BE2C (cell line): ENCODE results near the gene MCHR1.

Experiments
- DNase-seq: peaks from one replicate; pipeline ENCODE4 v3.0.0-alpha.2; 2020
- H3K27me3 ChIP-seq: fragments of 250-450 bp; sonication (Bioruptor Pico); 2 replicates; pipeline ENCODE4 v1.5.1; 2020; ENCODE audit warnings: mild to moderate bottlenecking
- H3K36me3 ChIP-seq: fragments of 250-450 bp; sonication (Bioruptor Pico); 2 replicates; pipeline ENCODE4 v1.5.1; 2020; ENCODE audit warnings: mild to moderate bottlenecking
- H3K4me1 ChIP-seq: fragments of 250-450 bp; sonication (Bioruptor Pico); 2 replicates; pipeline ENCODE4 v1.5.1; 2020
- H3K4me3 ChIP-seq: 2 replicates; pipeline ENCODE4 v1.5.1; 2011; ENCODE audit warnings: low read depth, low read length
- H3K9me3 ChIP-seq: fragments of 250-450 bp; sonication (Bioruptor Pico); 2 replicates; pipeline ENCODE4 v1.5.1; 2020
- CTCF ChIP-seq: IDR thresholded peaks from 2 replicates; pipeline ENCODE4 v1.5.1; 2012; ENCODE audit warnings: mild to moderate bottlenecking, low read depth, low read length

The MCHR1 gene

DNA sequence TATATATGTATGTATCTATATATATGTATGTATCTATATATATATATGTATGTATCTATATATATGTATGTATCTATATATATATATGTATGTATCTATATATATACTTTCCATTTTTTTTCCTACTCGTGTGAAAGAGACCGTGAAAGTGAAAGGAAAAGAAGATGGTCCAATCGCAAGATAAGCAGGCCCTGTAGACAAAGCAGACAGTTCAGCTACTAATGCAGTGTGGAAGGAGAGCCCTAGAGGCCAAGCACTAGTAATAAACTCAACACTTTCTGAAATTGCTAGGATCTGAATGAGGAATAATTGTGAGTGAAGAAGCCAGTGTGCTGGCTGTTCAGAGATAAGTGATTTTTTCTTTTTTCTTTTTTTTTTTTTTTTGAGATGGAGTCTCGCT lies 47.2 kb downstream of the MCHR1 start:
- no peaks in the 10 kb centered on the region for H3K36me3 ChIP-seq
- peaks cover 3% of the 10 kb centered on the region; the same call in 1 of the 2 replicates for H3K4me1 ChIP-seq
- no peak overlapping the region for H3K4me3 ChIP-seq
- DNase-seq = no peak
- H3K27me3 ChIP-seq = no peaks in the 10 kb centered on the region
- TF ChIP-seq CTCF = 0 out of 2 replicates have a peak, but pooled peaks have one; percentile 6
- no peaks in the 10 kb centered on the region for H3K9me3 ChIP-seq

GRCh38 chr22:40727070-40727963 lies 48.0 kb downstream of the MCHR1 start:
- Histone ChIP-seq H3K4me1 (no peaks in the 10 kb centered on the region; the same call in 1 of the 2 replicates), H3K9me3 (no peaks in the 10 kb centered on the region), H3K4me3 (no peak overlapping the region), H3K27me3 (no peaks in the 10 kb centered on the region), H3K36me3 (no peaks in the 10 kb centered on the region)
- no peak for DNase-seq
- no peak for TF ChIP-seq CTCF

DNA sequence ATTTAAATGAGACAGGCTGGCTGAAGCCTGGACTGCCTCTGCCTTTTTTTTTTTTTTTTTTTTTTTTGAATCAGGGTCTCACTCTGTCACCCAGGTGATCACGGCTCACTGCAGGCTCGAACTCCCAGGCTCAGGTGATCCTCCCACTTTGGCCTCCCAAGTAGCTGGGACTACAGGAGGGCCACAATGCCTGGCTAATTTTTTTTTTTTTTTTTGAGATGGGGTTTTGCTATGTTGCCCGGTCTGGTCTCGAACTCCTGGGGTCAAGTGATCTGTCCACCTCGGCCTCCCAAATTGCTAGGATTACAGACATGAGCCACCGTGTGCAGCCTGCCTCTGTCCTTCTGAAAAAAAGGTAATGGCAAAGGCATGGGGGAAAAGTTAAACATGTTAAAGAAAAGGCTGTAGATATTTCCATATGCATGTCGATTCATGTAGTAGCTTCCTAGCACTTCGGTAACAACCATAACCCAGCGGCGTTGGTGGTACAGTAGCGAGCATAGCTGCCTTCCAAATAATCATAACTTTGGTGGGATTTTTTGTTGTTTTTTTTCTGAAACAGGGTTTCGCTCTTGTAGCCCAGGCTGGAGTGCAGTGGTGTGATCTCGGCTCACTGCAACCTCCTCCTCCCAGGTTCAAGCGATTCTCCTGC lies 48.8 kb downstream of the MCHR1 start:
- Histone ChIP-seq H3K9me3 (no peaks in the 10 kb centered on the region), H3K27me3 (no peaks in the 10 kb centered on the region), H3K36me3 (no peaks in the 10 kb centered on the region), H3K4me3 (no peak overlapping the region), H3K4me1 (peaks cover 4% of the 10 kb centered on the region; the same call in 1 of the 2 replicates)
- TF ChIP-seq CTCF = no peak
- no peak for DNase-seq

GRCh38 chr22:40728731-40729189 lies 49.5 kb downstream of the MCHR1 start:
- Histone ChIP-seq H3K27me3 (no peaks in the 10 kb centered on the region), H3K4me1 (peaks cover 4% of the 10 kb centered on the region; the same call in 1 of the 2 replicates), H3K4me3 (no peak overlapping the region), H3K36me3 (no peaks in the 10 kb centered on the region), H3K9me3 (no peaks in the 10 kb centered on the region)
- no peak for TF ChIP-seq CTCF
- DNase-seq = no peak

DNA sequence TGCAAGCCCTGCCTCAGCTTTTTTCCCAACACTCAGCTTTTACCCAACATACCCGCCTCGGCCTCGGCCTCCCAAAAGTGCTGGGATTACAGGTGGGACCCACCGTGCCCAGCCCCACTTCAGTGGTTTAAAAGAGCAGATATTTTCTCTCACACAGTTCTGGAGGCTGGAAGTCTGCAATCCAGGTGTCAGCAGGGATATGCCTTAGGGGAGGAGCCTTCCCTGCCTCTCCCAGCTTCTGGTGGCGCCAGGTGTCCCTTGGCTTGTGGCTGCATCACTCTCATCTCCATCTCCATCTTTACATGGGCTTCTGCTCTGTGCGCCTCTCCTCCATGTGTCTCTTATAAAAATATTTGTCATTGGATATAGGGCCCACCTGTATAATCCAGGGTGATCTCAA lies 50.0 kb downstream of the MCHR1 start:
- Histone ChIP-seq H3K27me3 (no peaks in the 10 kb centered on the region), H3K9me3 (no peaks in the 10 kb centered on the region), H3K4me3 (no peak overlapping the region), H3K4me1 (peaks cover 4% of the 10 kb centered on the region; the same call in 1 of the 2 replicates), H3K36me3 (no peaks in the 10 kb centered on the region)
- no peak for DNase-seq
- TF ChIP-seq CTCF = no peak
